ENCODE measurements around the gene PNPLA7. TPM values are rescaled to one million over a fixed set of nuclear protein-coding genes. Genes with fewer than 3 reads are reported as not detected.

Gene PNPLA7
- total and polyA plus RNA-seq, 2 of the 4 experiments (the other 2 are of a cell fraction) = under 0.01 to 0.89 TPM

- intact Hi-C loops (cut with micrococcal nuclease) = no loop called here
- no peak overlapping the region for H3K27ac ChIP-seq (ENCODE audit: insufficient read depth, low read length)
- H3K4me2 ChIP-seq (ENCODE audit: low read depth, low read length) = peak overlapping the region; percentile 6; the same call in 1 of the 2 replicates
- H3K79me1 ChIP-seq (ENCODE audit: low read depth in 1 of 2, low read length in 2 of 2) = peaks cover 6 to 42% of the 10 kb centered on the region in 2 experiments; a peak in 3 of 4 replicates
- in situ Hi-C loops (cut with MboI; ENCODE audit: low sequenced_read_pairs) = no loop called here
- no peak overlapping the region for H3K9ac ChIP-seq (ENCODE audit: low read depth, low read length)
- H4K8ac ChIP-seq (ENCODE audit: low read depth in 2 of 2, low read length in 2 of 2) = no peak overlapping the region
- no peaks in the 10 kb centered on the region for H3K9me3 ChIP-seq (ENCODE audit: control insufficient read depth, insufficient read depth, low read length)
- no TSS peak for BruUV-seq (replicated peaks)
- ATAC-seq (ENCODE audit: low read depth) (no peak), DNase-seq (peak; percentile 28)
- H3K23ac ChIP-seq (ENCODE audit: low read depth, low read length) = peak overlapping the region; percentile 42; the same call in 1 of the 2 replicates
- peaks cover 37% of the 10 kb centered on the region for H4K20me1 ChIP-seq (ENCODE audit: insufficient read depth, low read length)
- no peak overlapping the region for H4K5ac ChIP-seq (ENCODE audit: low read depth, low read length)
- peaks cover 32% of the 10 kb centered on the region for H3K36me3 ChIP-seq (ENCODE audit: control insufficient read depth, insufficient read depth, low read length)
- H2BK5ac ChIP-seq (ENCODE audit: low read depth, low read length, poor library complexity, severe bottlenecking) = no peak overlapping the region
- no peak overlapping the region for H3K18ac ChIP-seq (ENCODE audit: low read depth, low read length)
- no peak overlapping the region for H3K14ac ChIP-seq (replicated peaks; ENCODE audit: low read depth, low read length)
- no peak overlapping the region for H3K4ac ChIP-seq (ENCODE audit: low read depth, low read length)
- POLR2A ChIA-PET (ENCODE audit: unreplicated experiment) = no interaction called here
- no peak overlapping the region for H3K56ac ChIP-seq (ENCODE audit: extremely low read depth, insufficient read depth, low read length)
- H2AFZ ChIP-seq (replicated peaks; ENCODE audit: low read length, poor library complexity) = peak overlapping the region; percentile 21
- CTCF ChIA-PET = no interaction called here
- no peak overlapping the region for H3K4me3 ChIP-seq (ENCODE audit: insufficient read depth, low read depth, low read length)
- H2BK120ac ChIP-seq (ENCODE audit: low read depth, low read length) = no peak overlapping the region
- H4K91ac ChIP-seq (ENCODE audit: insufficient read depth, low read depth, low read length) = no peak overlapping the region
- H2AK5ac ChIP-seq (ENCODE audit: low read depth, low read length) = no peak overlapping the region; the same call in 1 of the 2 replicates
- 83% methylated on average over 3 of the region's 12 CpGs; no CpG with 5 or more reads in 1 of the 2 experiments for WGBS, 2 experiments (ENCODE audit: extremely low coverage in 2 of 2, insufficient read length in 1 of 2)
- H2AK9ac ChIP-seq (replicated peaks; ENCODE audit: low read depth, low read length, poor library complexity) = peak overlapping the region; percentile 55
- H3K27me3 ChIP-seq (ENCODE audit: control insufficient read depth, insufficient read depth, low read length) = no peaks in the 10 kb centered on the region
- H2BK20ac ChIP-seq (ENCODE audit: low read depth, low read length) = no peak overlapping the region
- H3K4me1 ChIP-seq (ENCODE audit: control insufficient read depth, insufficient read depth, low read length) = peaks cover 24% of the 10 kb centered on the region
- no peaks in the 10 kb centered on the region for H3K9me1 ChIP-seq (ENCODE audit: insufficient read depth, low read length)
- no peak overlapping the region for H2BK15ac ChIP-seq (ENCODE audit: low read depth, low read length)
- dilution Hi-C loops (cut with HindIII; ENCODE audit: low sequenced_read_pairs, unreplicated experiment) = no loop called here
- TF ChIP-seq MAZ (IDR thresholded peaks at IDR 0.05; ENCODE audit: borderline replicate concordance, low read depth, low read length) (no peak), MXI1 (IDR thresholded peaks at IDR 0.05; ENCODE audit: borderline replicate concordance, low read depth, low read length) (no peak), MAFK (IDR thresholded peaks at IDR 0.05; ENCODE audit: low read depth, low read length) (no peak), NFE2L2 (IDR thresholded peaks at IDR 0.05; ENCODE audit: low read depth, low read length) (no peak), CHD1 (IDR thresholded peaks at IDR 0.05; ENCODE audit: low read depth, low read length) (no peak), RAD21 (IDR thresholded peaks at IDR 0.05; ENCODE audit: low read length) (no peak), ELK1 (IDR thresholded peaks at IDR 0.05; ENCODE audit: borderline replicate concordance, low read depth, low read length) (no peak), BHLHE40 (IDR thresholded peaks at IDR 0.05; ENCODE audit: low read depth, low read length) (no peak), CEBPB (IDR thresholded peaks at IDR 0.05; ENCODE audit: low read depth, low read length) (no peak), FOS (IDR thresholded peaks at IDR 0.05; ENCODE audit: low read depth, low read length) (no peak), RCOR1 (IDR thresholded peaks at IDR 0.05; ENCODE audit: insufficient replicate concordance, low read length) (no peak), SMC3 (IDR thresholded peaks at IDR 0.05; ENCODE audit: low read depth, low read length) (no peak)
- TF ChIP-seq, protein P1, sequence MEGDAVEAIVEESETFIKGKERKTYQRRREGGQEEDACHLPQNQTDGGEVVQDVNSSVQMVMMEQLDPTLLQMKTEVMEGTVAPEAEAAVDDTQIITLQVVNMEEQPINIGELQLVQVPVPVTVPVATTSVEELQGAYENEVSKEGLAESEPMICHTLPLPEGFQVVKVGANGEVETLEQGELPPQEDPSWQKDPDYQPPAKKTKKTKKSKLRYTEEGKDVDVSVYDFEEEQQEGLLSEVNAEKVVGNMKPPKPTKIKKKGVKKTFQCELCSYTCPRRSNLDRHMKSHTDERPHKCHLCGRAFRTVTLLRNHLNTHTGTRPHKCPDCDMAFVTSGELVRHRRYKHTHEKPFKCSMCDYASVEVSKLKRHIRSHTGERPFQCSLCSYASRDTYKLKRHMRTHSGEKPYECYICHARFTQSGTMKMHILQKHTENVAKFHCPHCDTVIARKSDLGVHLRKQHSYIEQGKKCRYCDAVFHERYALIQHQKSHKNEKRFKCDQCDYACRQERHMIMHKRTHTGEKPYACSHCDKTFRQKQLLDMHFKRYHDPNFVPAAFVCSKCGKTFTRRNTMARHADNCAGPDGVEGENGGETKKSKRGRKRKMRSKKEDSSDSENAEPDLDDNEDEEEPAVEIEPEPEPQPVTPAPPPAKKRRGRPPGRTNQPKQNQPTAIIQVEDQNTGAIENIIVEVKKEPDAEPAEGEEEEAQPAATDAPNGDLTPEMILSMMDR (conservative IDR thresholded peaks at IDR 0.05; ENCODE audit: low read depth, low read length) = no peak
- TF ChIP-seq, protein P2, sequence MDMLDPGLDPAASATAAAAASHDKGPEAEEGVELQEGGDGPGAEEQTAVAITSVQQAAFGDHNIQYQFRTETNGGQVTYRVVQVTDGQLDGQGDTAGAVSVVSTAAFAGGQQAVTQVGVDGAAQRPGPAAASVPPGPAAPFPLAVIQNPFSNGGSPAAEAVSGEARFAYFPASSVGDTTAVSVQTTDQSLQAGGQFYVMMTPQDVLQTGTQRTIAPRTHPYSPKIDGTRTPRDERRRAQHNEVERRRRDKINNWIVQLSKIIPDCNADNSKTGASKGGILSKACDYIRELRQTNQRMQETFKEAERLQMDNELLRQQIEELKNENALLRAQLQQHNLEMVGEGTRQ (IDR thresholded peaks at IDR 0.05; ENCODE audit: low read depth, low read length) = no peak
Measured at GRCh38 chr9:137456061-137456863, 93.9 kb downstream of the PNPLA7 start.

All from IMR-90 (cell line).